ENCODE results near the gene INPP5D.
"Not testable (repeated sequence)": the region's sequence is repeated elsewhere in the genome, so short reads cannot be mapped to it uniquely, and the experiment has no call there.

The INPP5D gene

GRCh38 chr2:233152541-233152940 is 92.4 kb downstream of the INPP5D start:
- no peak for DNase-seq

GRCh38 chr2:233153146-233153798 is 93.1 kb downstream of the INPP5D start:
- DNase-seq, result no peak

GRCh38 chr2:233156001-233156400 is 95.9 kb downstream of the INPP5D start:
- no peak for DNase-seq

GRCh38 chr2:233156461-233156860 is 96.3 kb downstream of the INPP5D start:
- DNase-seq, result not testable (repeated sequence)

GRCh38 chr2:233161730-233162129 is 101.6 kb downstream of the INPP5D start:
- DNase-seq, result no peak

GRCh38 chr2:233162770-233163169 is 102.6 kb downstream of the INPP5D start:
- DNase-seq, result no peak

GRCh38 chr2:233163486-233164103 is 103.5 kb downstream of the INPP5D start:
- no peak for DNase-seq

GRCh38 chr2:233164128-233164635 is 104.0 kb downstream of the INPP5D start:
- DNase-seq, result no peak

- no peak for DNase-seq
These were observed 104.8 kb downstream of the INPP5D start for GRCh38 chr2:233164967-233165366.

- DNase-seq, result no peak
These were observed 105.4 kb downstream of the INPP5D start for GRCh38 chr2:233165543-233165894.

- DNase-seq, result peak; percentile 58
These were observed 105.9 kb downstream of the INPP5D start for GRCh38 chr2:233165895-233166661.

- no peak for DNase-seq
These were observed 108.3 kb downstream of the INPP5D start for GRCh38 chr2:233168445-233168844.

GRCh38 chr2:233168919-233169318 is 108.8 kb downstream of the INPP5D start:
- DNase-seq, result no peak

- no peak for DNase-seq
These were observed 111.2 kb downstream of the INPP5D start for GRCh38 chr2:233171344-233171743.

GRCh38 chr2:233173115-233173514 is 113.0 kb downstream of the INPP5D start:
- no peak for DNase-seq

- no peak for DNase-seq
These were observed 114.0 kb downstream of the INPP5D start for GRCh38 chr2:233174137-233174536.

GRCh38 chr2:233178994-233179847 is 119.1 kb downstream of the INPP5D start:
- no peak for DNase-seq

- DNase-seq, result no peak
These were observed 119.8 kb downstream of the INPP5D start for GRCh38 chr2:233179848-233180366.

- DNase-seq, result no peak
These were observed 123.8 kb downstream of the INPP5D start for GRCh38 chr2:233183869-233184418.

- no peak for DNase-seq
These were observed 124.5 kb downstream of the INPP5D start for GRCh38 chr2:233184669-233185068.

GRCh38 chr2:233185330-233185729 is 125.2 kb downstream of the INPP5D start:
- no peak for DNase-seq

- no peak for DNase-seq
These were observed 125.8 kb downstream of the INPP5D start for GRCh38 chr2:233185963-233186362.

All from activated effector memory CD4-positive, alpha-beta T cell treated with Interleukin-2 at 50 U/mL for 16 hours (primary cell).